SH-SY5Y (cell line): ENCODE data around the gene PARD3.

ENCODE experiments used
- GATA2 ChIP-seq: IDR thresholded peaks from 2 replicates; pipeline ENCODE4 v1.6.1; 2011; ENCODE audit warnings: mild to moderate bottlenecking, low read depth, low read length
- GATA3 ChIP-seq: IDR thresholded peaks from 2 replicates; pipeline ENCODE4 v1.6.1; 2011; ENCODE audit warnings: low read depth, mild to moderate bottlenecking, low read length, moderate library complexity

DNA sequence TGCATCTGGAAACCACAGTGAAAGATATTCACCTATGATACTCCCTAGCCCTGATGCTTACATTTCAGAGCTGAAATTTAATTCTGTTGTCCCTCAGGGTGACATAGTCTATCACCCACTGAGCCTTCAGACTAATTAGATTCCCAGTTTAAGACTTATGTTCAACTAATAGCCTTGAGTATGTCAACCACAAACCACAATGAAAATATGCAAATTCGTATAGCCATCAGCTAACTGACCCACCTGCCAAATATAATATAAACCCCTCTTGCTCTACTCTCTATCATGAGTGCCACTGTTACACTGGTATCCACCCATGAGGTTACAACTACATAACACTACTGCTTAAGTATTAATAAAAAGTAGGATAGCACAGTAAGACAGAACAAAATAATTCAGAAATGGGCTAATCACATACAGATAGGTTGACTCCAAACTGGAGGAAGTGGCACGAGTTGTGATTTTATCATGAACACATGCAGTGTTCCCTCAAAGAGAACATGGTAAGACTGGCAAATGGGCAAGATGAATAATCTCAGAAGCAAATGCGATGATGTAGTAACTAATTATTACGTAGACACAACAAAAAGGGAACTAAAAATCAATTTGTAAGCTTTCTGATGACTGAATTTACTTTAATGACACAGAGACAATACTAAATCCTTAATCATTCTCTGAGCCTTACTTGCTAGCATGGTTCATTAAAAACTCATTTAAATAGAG is 290.6 kb downstream of the PARD3 start:
- no peak for TF ChIP-seq GATA2
- TF ChIP-seq GATA3, result no peak
